Measurements from ENCODE around the gene FPR3.

The FPR3 gene

DNA sequence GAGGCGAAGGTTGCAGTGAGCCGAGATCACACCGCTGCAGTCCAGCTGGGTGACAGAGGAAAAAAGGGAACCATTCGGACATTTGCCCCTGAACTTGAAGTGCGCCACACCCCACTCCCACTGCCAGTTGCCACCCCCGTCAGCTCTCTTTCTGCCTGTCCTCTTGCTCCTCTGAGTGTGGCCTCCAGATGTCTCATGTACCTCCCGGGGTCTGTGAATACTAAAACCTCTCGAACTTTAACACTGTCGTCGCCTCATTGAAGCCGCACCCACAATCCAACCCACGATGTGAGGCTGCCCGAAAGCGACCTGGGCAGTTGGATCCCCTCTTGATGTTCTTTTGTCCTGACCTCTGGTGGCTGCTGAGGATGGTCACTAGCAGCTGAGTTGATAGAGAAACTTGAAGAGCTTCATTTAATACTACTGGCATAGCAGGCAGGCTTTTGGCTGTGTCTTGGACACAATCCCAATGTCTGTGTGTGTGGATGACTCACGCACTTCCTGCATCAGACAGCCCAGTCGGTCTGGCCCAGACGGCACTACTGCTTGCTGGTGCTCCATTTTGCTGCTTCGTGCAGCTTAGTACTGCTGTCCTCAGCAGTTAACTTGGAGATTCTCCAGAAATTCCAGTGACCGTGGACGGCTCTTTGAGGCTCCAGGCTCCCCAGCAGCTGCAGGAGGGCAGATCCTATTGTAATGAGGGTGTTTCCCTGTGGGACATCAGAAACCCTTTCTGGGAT, 4.2 kb downstream of the FPR3 start:
- Histone ChIP-seq H3K4me3 (ENCODE audit: low read depth, low read length) (no peak overlapping the region), H3K27ac (ENCODE audit: extremely low read depth, low read depth, low read length) (no peak overlapping the region), H3K9me3 (ENCODE audit: control insufficient read depth, insufficient read depth, low read depth, low read length) (no peaks in the 10 kb centered on the region), H3K4me1 (ENCODE audit: control insufficient read depth, insufficient read depth, low read length) (no peaks in the 10 kb centered on the region), H3K36me3 (ENCODE audit: control insufficient read depth in 2 of 2, insufficient read depth in 1 of 2, low read length in 2 of 2) (no peaks in the 10 kb centered on the region)
- TF ChIP-seq, protein P1, sequence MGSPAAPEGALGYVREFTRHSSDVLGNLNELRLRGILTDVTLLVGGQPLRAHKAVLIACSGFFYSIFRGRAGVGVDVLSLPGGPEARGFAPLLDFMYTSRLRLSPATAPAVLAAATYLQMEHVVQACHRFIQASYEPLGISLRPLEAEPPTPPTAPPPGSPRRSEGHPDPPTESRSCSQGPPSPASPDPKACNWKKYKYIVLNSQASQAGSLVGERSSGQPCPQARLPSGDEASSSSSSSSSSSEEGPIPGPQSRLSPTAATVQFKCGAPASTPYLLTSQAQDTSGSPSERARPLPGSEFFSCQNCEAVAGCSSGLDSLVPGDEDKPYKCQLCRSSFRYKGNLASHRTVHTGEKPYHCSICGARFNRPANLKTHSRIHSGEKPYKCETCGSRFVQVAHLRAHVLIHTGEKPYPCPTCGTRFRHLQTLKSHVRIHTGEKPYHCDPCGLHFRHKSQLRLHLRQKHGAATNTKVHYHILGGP (tag by site-specific recombination; IDR thresholded peaks at IDR 0.05) = no peak
- TF ChIP-seq, protein P2, sequence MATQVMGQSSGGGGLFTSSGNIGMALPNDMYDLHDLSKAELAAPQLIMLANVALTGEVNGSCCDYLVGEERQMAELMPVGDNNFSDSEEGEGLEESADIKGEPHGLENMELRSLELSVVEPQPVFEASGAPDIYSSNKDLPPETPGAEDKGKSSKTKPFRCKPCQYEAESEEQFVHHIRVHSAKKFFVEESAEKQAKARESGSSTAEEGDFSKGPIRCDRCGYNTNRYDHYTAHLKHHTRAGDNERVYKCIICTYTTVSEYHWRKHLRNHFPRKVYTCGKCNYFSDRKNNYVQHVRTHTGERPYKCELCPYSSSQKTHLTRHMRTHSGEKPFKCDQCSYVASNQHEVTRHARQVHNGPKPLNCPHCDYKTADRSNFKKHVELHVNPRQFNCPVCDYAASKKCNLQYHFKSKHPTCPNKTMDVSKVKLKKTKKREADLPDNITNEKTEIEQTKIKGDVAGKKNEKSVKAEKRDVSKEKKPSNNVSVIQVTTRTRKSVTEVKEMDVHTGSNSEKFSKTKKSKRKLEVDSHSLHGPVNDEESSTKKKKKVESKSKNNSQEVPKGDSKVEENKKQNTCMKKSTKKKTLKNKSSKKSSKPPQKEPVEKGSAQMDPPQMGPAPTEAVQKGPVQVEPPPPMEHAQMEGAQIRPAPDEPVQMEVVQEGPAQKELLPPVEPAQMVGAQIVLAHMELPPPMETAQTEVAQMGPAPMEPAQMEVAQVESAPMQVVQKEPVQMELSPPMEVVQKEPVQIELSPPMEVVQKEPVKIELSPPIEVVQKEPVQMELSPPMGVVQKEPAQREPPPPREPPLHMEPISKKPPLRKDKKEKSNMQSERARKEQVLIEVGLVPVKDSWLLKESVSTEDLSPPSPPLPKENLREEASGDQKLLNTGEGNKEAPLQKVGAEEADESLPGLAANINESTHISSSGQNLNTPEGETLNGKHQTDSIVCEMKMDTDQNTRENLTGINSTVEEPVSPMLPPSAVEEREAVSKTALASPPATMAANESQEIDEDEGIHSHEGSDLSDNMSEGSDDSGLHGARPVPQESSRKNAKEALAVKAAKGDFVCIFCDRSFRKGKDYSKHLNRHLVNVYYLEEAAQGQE (tag by site-specific recombination; IDR thresholded peaks at IDR 0.05) = no peak
- TF ChIP-seq ZIC2 (tag by site-specific recombination; IDR thresholded peaks at IDR 0.05) (no peak), KLF8 (tag by site-specific recombination; IDR thresholded peaks at IDR 0.05) (no peak), ZNF514 (tag by site-specific recombination; IDR thresholded peaks at IDR 0.05) (no peak), SP2 (tag by site-specific recombination; IDR thresholded peaks at IDR 0.05) (no peak), BCL11B (tag by site-specific recombination; IDR thresholded peaks at IDR 0.05; ENCODE audit: low read depth) (no peak), ZNF391 (tag by site-specific recombination; IDR thresholded peaks at IDR 0.05; ENCODE audit: borderline replicate concordance, low read depth) (no peak), ZNF501 (tag by site-specific recombination; IDR thresholded peaks at IDR 0.05) (no peak), REPIN1 (tag by site-specific recombination; IDR thresholded peaks at IDR 0.05; ENCODE audit: low read depth) (no peak), ZNF366 (tag by site-specific recombination; conservative IDR thresholded peaks at IDR 0.05) (no peak)
- TF ChIP-seq, protein P3, sequence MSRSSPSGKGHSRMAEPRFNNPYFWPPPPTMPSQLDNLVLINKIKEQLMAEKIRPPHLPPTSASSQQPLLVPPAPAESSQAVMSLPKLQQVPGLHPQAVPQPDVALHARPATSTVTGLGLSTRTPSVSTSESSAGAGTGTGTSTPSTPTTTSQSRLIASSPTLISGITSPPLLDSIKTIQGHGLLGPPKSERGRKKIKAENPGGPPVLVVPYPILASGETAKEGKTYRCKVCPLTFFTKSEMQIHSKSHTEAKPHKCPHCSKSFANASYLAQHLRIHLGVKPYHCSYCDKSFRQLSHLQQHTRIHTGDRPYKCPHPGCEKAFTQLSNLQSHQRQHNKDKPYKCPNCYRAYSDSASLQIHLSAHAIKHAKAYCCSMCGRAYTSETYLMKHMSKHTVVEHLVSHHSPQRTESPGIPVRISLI (tag by site-specific recombination; IDR thresholded peaks at IDR 0.05) = no peak
- TF ChIP-seq, protein P4, sequence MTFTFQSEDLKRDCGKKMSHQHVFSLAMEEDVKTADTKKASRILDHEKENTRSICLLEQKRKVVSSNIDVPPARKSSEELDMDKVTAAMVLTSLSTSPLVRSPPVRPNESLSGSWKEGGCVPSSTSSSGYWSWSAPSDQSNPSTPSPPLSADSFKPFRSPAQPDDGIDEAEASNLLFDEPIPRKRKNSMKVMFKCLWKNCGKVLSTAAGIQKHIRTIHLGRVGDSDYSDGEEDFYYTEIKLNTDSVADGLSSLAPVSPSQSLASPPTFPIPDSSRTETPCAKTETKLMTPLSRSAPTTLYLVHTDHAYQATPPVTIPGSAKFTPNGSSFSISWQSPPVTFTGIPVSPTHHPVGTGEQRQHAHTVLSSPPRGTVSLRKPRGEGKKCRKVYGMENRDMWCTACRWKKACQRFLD (tag by site-specific recombination; IDR thresholded peaks at IDR 0.05) = no peak
- TF ChIP-seq, protein P5, sequence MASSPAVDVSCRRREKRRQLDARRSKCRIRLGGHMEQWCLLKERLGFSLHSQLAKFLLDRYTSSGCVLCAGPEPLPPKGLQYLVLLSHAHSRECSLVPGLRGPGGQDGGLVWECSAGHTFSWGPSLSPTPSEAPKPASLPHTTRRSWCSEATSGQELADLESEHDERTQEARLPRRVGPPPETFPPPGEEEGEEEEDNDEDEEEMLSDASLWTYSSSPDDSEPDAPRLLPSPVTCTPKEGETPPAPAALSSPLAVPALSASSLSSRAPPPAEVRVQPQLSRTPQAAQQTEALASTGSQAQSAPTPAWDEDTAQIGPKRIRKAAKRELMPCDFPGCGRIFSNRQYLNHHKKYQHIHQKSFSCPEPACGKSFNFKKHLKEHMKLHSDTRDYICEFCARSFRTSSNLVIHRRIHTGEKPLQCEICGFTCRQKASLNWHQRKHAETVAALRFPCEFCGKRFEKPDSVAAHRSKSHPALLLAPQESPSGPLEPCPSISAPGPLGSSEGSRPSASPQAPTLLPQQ (tag by site-specific recombination; IDR thresholded peaks at IDR 0.05) = no peak
- ChIA-PET POLR2A (no interaction called here), CTCF (interaction anchor here (0.7 to 1.7 kb wide), 4 partner anchors 10 to 334 kb away, joined by 3 to 5 read pairs (median 4); no protein-coding TSS in a partner anchor)

DNA sequence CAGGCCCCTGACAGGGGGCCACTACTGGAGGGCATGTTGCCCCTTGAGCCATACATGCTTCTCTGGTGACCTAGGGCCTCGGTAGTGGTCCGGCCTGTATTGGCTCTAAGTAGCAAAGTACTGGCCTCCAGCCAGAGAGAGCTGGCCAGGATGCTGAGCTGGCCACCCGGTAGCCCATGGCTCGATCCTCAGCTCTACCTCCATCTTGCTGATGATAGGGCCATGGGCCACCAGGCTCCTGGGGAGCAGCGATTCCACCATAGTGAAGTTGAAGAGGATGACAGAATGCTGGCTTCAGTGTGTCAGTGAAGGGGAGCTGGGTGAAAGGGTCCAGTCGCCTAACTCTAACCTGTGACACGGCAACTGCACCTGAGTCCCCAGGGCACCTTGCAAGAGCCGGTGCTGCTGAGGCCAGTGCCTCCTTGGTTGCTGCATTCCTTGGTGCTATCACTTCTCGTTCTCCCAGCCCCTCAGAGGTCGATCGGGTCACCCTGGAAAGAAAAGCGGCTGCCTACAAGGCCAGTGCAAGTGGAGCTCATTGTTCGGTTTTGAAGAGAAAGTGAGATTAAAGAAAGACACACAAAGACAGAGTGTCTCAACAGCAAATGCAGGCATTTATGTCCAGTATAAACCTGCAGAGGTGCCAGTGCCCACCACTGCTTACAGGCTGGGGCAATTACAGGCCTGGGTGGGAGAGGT, 5.0 kb downstream of the FPR3 start:
- Histone ChIP-seq H3K4me1 (ENCODE audit: control insufficient read depth, insufficient read depth, low read length) (no peaks in the 10 kb centered on the region), H3K27ac (ENCODE audit: extremely low read depth, low read depth, low read length) (no peak overlapping the region), H3K4me3 (ENCODE audit: low read depth, low read length) (no peak overlapping the region), H3K9me3 (ENCODE audit: control insufficient read depth, insufficient read depth, low read depth, low read length) (no peaks in the 10 kb centered on the region), H3K36me3 (ENCODE audit: control insufficient read depth in 2 of 2, insufficient read depth in 1 of 2, low read length in 2 of 2) (no peaks in the 10 kb centered on the region)
- ChIA-PET POLR2A (no interaction called here), CTCF (interaction anchor here (0.7 to 1.7 kb wide), 2 partner anchors 9 to 334 kb away, joined by 4 to 5 read pairs; no protein-coding TSS in a partner anchor)
- TF ChIP-seq ZNF121 (tag by site-specific recombination; IDR thresholded peaks at IDR 0.05) (no peak), ZFP37 (tag by site-specific recombination; IDR thresholded peaks at IDR 0.05) (no peak), ZNF146 (tag by site-specific recombination; IDR thresholded peaks at IDR 0.05) (no peak), ZFHX2 (tag by site-specific recombination; conservative IDR thresholded peaks at IDR 0.05) (no peak), BCL11B (tag by site-specific recombination; IDR thresholded peaks at IDR 0.05; ENCODE audit: low read depth) (no peak)
- TF ChIP-seq, protein P6, sequence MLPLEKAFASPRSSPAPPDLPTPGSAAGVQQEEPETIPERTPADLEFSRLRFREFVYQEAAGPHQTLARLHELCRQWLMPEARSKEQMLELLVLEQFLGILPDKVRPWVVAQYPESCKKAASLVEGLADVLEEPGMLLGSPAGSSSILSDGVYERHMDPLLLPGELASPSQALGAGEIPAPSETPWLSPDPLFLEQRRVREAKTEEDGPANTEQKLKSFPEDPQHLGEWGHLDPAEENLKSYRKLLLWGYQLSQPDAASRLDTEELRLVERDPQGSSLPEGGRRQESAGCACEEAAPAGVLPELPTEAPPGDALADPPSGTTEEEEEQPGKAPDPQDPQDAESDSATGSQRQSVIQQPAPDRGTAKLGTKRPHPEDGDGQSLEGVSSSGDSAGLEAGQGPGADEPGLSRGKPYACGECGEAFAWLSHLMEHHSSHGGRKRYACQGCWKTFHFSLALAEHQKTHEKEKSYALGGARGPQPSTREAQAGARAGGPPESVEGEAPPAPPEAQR (tag by site-specific recombination; IDR thresholded peaks at IDR 0.05) = no peak
- TF ChIP-seq, protein P7, sequence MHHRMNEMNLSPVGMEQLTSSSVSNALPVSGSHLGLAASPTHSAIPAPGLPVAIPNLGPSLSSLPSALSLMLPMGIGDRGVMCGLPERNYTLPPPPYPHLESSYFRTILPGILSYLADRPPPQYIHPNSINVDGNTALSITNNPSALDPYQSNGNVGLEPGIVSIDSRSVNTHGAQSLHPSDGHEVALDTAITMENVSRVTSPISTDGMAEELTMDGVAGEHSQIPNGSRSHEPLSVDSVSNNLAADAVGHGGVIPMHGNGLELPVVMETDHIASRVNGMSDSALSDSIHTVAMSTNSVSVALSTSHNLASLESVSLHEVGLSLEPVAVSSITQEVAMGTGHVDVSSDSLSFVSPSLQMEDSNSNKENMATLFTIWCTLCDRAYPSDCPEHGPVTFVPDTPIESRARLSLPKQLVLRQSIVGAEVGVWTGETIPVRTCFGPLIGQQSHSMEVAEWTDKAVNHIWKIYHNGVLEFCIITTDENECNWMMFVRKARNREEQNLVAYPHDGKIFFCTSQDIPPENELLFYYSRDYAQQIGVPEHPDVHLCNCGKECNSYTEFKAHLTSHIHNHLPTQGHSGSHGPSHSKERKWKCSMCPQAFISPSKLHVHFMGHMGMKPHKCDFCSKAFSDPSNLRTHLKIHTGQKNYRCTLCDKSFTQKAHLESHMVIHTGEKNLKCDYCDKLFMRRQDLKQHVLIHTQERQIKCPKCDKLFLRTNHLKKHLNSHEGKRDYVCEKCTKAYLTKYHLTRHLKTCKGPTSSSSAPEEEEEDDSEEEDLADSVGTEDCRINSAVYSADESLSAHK (tag by site-specific recombination; IDR thresholded peaks at IDR 0.05) = no peak
